Testis (tissue), 2 donors: Measurements from ENCODE around the gene ATL3.

Experiments used
- POLR2A ChIP-seq: fragments of 450-650 bp; IDR thresholded peaks from one replicate; pipeline ENCODE4 v1.6.1; 2017; ENCODE audit warnings: antibody characterized with exemption, mild to moderate bottlenecking, moderate library complexity
- TF ChIP-seq, protein P1 (sequence below), 3 experiments: fragments of 450-650 bp in 2 of 3; fragments of 200-600 bp in 1 of 3; sonication (generic) in 1 of 3; IDR thresholded peaks; one replicate each; pipeline ENCODE4 v1.5.1; 2016 to 2019; ENCODE audit warnings: antibody characterized with exemption in 3 of 3, mild to moderate bottlenecking in 2 of 3, moderate library complexity in 1 of 3

DNA sequence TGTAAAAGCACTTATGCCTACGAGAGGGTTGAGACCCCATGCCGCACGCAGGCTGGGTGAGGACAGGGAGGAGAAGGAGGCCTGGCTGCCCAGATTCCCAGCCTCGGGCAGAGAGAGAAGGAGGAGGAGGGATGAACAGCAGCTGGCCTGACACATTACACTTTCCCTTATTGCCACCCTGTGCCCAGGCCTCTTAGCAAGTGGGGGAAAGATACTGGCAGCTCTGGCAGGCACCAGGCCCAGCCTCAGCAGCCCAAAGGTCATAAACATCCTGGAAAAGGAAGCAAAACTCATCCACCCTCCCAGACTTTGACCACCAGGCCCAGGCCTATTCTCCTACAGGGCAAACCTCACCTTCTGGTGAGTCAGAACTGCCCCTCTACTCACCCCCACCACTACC lies 61.6 kb downstream of the ATL3 start:
- TF ChIP-seq, protein P1, sequence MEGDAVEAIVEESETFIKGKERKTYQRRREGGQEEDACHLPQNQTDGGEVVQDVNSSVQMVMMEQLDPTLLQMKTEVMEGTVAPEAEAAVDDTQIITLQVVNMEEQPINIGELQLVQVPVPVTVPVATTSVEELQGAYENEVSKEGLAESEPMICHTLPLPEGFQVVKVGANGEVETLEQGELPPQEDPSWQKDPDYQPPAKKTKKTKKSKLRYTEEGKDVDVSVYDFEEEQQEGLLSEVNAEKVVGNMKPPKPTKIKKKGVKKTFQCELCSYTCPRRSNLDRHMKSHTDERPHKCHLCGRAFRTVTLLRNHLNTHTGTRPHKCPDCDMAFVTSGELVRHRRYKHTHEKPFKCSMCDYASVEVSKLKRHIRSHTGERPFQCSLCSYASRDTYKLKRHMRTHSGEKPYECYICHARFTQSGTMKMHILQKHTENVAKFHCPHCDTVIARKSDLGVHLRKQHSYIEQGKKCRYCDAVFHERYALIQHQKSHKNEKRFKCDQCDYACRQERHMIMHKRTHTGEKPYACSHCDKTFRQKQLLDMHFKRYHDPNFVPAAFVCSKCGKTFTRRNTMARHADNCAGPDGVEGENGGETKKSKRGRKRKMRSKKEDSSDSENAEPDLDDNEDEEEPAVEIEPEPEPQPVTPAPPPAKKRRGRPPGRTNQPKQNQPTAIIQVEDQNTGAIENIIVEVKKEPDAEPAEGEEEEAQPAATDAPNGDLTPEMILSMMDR (IDR thresholded peaks at IDR 0.05): no peak
- no peak for TF ChIP-seq POLR2A
